RWPE1 (cell line): ENCODE results near the gene POU2AF3.

Experiments used
- CTCF ChIA-PET: fragments of 350-600 bp; sonication (Branson Sonifier 250); formaldehyde crosslinking; extraction: SDS; loops from one replicate; lab custom pipeline; 2021; lab: Yijun Ruan, JAX
- POLR2A ChIA-PET: fragments of 400-600 bp; formaldehyde crosslinking; extraction: SDS; loops from one replicate; lab custom pipeline; 2020; ENCODE audit warnings: antibody characterized with exemption; ENCODE audit not compliant: low non-redundant PET; lab: Yijun Ruan, JAX
- DNase-seq: peaks from one replicate; pipeline ENCODE4 v3.0.0; 2012; ENCODE audit warnings: low spot score
- H3K27ac ChIP-seq: fragments of 450-650 bp; 2 replicates; pipeline ENCODE4 v1.5.1; 2017
- TF ChIP-seq, protein P1 (sequence below): fragments of 450-650 bp; conservative IDR thresholded peaks from 2 replicates; pipeline ENCODE4 v1.5.1; 2017; ENCODE audit warnings: low read depth, mild to moderate bottlenecking

POU2AF3 gene

DNA sequence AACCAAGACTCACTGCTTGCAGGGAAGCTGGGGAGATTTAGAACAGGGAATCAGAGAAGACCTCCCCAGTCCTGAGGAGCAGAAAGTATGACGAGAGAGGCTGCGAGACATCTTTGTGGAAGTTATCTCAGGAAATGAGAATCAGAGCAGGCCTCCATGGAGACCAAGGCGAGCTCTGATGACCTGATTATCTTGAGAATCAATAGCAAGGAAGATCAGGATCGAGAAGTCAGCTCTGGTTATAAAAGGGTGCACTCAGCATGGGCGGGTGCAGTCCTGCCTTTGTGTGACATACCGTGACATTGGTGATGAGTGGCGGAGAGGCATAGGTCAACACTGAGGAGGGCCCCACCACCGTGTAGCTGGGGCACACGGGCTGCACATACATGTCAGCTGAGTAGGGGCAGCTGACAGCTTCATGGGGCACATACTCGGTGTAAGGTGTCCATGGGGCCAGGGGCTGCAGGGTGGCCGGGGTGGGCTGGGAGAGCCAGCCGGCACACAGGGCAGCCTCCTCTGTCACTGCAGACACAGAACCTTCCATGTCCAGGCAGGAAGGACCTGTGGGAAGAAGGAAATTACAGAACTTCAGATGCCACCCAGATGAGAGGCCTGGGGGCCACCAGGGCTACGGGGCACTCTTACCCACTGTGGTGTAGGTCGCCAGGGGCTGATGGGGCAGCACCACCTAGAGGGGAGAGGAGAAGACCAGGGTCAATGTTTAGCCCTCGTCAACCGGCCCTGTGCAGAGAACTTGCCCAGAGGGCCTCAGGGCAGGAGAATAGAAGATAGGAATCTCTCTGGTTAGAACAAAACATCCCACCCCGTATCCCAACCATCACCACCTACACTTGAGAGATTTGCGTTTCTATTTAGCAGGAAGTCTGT is 59.0 kb downstream of the POU2AF3 start:
- POLR2A ChIA-PET = no interaction called here
- H3K27ac ChIP-seq = no peak overlapping the region
- TF ChIP-seq, protein P1, sequence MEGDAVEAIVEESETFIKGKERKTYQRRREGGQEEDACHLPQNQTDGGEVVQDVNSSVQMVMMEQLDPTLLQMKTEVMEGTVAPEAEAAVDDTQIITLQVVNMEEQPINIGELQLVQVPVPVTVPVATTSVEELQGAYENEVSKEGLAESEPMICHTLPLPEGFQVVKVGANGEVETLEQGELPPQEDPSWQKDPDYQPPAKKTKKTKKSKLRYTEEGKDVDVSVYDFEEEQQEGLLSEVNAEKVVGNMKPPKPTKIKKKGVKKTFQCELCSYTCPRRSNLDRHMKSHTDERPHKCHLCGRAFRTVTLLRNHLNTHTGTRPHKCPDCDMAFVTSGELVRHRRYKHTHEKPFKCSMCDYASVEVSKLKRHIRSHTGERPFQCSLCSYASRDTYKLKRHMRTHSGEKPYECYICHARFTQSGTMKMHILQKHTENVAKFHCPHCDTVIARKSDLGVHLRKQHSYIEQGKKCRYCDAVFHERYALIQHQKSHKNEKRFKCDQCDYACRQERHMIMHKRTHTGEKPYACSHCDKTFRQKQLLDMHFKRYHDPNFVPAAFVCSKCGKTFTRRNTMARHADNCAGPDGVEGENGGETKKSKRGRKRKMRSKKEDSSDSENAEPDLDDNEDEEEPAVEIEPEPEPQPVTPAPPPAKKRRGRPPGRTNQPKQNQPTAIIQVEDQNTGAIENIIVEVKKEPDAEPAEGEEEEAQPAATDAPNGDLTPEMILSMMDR = no peak
- DNase-seq = no peak
- CTCF ChIA-PET = interaction anchor here (0.5 to 0.6 kb wide), 2 partner anchors 15 to 322 kb away, joined by 3 to 5 read pairs; no protein-coding TSS in a partner anchor
